DMS53 treated with DMSO at 0.1 percent for 48 hours (cell line): Measurements from ENCODE around the gene MCTP2.

Experiments used
- DNase-seq: peaks from one replicate; lab custom pipeline; 2025; ENCODE audit not compliant: unreplicated experiment; lab: John Stamatoyannopoulos, UW

The MCTP2 gene

DNA sequence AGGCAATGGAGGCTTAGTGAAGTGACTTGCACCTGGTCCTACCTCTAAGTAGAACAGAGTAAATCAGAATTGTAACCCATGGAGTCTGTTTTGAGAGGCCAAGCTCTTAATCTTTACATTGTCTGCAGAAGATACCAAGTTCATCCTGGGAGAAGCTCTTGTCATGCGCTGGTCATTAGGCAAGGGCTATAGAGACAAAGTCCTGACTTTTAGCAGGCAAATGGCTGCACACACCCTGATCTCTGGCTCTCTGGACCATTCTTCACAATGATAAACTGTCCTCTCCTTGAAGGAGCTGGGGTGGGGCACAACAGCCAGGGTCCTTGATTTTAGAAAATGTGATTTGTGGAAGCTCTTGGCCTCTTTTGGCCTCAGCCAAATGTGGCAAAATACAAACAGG lies 65.4 kb downstream of the MCTP2 start:
- DNase-seq = no peak

DNA sequence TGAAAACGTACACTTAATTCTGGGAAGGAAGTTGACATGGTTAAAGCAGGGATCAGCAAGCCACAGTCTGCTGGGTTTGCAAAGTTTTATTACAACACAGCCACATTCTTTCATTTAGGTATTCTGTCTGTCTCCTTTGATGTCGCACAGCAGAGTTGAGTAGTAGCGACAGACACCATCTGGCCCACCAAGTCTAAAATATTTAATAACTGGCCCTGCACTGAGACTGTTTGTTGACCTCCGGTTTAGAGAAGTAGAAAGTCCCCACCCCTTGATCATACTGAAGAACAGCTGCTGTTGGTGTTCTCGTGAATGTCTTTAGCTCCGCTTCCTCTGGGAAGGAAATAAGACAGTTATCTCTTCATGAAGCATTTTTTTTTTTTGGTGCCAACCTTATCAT lies 66.2 kb downstream of the MCTP2 start:
- DNase-seq = no peak

DNA sequence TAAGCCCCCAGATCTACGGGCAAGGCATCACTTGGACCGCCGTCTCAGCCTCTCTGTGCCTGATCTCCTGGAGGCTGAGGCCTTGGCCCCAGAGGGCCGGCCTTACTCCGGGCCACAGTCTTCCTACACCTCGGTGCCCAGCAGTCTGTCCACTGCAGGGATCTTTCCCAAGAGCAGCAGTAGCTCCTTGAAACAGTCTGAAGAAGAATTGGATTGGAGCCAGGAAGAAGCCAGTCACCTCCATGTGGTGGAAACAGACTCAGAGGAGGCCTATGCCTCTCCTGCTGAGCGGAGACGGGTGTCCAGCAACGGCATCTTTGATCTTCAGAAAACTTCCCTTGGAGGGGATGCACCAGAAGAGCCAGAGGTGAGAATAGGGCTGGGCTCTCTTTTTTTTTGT lies 67.0 kb downstream of the MCTP2 start:
- DNase-seq = no peak

DNA sequence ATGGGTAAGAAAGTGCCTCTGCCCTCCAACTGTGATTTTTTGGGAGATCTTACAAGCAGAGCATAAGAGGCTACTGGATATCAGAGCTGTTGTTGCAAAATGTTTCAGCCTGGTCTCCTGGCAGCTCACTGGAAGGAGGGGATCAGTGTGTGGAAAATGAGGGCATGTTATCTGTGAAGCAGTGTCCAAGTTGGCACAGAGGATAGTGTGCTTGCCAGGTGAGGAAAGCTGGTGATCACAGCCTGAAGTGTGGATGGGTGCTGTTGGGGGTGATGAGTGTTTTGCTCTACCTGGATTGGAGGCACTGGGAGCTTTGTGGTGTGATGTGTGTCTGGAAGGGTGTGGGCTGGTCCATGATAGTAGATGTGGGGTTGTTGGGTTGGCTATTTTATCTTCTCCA lies 69.3 kb downstream of the MCTP2 start:
- DNase-seq = no peak

DNA sequence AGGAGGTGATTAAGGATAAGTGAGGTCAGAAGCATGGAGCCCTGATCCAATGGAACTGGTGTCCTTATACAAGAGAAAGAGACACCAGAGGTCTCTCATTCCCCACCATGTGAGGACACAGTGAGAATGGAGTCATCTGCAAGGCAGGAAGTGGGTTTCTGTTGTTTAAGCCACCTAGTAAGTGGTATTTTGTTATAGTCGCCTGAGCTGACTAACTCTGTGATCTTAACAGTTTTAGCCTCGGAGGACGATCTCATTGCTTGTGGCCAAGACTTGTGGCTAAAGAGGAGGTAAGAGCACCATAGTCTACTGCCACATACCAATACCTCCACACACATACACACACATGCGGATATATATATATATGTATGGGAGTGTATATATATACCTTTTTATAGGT lies 73.8 kb downstream of the MCTP2 start:
- no peak for DNase-seq

DNA sequence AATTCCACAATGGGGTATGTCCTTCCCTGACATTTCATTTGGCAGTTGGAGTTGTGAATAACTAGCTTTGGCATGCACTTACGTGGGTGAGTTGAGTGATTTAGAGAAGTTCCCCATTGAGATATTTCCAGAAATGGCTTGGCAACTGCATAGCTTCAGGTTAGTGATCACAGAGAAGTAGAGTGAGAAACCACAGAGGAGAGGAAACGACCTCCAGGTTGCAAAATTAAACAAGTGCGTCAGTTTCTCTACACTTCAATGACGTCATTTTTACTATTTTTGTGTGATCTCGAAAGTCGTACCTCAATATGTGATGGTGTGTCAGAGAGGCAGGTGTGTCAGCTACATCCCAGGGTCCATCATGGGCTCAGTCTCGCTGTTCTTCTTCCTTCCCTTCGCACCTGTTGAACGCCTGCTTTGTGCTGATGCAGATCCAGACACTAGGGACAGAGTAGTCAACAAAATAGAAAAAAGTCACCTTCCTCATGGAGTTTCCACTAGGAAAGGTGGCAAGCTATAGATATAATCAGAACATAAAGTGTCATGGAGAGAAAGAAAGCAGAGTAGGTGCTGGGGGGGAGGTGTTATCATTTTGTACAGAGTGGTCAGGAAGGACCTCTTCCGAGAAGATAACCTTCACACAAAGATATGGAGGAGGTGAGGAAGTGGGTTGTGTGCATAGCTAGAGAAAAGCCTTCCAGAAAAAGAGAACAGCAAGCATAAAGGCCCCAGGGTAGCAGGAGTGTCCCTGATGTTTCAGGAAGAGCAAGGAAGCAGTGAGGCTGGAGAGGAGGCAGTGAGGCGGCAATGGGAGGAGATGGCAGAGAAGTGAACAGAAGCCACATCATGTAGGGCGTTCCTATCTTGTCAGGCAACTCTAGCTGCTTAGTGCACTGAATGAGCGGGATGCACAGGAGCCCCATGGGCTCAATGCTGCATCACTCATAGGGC lies 75.6 kb downstream of the MCTP2 start:
- no peak for DNase-seq

DNA sequence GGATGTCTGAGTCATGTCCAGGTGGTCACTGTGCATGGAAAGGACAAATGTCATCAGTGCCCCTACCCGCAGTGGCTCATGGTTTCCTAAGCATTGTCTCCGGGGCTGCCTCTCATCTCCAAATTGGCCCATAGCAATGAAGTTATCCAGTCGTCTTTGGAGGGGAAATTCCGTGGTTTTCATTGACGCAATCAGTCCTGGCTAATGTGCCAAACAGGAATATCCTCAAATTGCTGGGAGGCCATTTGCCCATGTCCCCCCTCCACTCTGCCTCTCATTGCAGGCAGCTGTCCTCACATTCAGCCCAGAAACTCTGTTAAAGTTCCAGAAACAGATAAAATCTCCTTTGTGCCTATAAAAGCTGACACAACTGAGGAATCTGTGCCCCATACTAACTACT lies 81.6 kb downstream of the MCTP2 start:
- no peak for DNase-seq

DNA sequence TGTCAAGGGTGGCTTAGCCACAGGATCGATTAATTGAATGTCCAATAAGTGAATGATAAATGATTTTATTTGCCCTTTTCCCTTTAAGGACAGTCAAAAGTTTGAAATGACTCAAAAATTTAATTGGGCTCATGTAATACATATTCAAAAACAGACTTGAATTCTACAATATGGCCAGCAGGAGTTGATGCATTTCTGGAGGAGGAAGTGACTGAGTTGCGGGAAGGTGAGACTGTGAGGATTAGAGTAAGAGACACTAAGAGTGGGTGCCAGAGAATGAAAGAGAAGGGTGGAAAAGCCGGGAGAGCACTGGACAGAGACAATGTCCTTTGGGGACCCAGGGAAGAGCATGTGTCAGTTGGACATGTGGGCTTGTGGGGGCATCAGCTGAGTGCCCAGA lies 83.3 kb downstream of the MCTP2 start:
- no peak for DNase-seq

DNA sequence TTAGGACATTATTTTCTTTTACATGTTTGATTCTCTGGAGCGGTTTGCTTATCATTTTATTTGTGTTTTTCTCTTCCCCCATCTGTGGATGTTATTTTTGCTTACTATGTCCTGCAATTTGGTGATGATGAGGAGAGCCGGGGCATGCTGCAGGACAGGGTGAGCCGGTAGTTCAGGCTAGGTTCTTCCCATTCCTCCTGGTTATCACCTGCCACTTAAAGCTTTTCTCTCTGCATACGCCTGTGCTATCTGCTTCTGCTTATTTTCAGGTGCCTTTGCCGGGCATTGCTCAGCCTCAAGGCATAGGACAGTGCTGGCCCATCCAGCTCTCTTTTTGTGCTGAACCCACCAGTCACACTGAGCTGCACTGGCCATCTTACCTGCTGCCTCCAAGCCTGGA lies 85.8 kb downstream of the MCTP2 start:
- DNase-seq = no peak

DNA sequence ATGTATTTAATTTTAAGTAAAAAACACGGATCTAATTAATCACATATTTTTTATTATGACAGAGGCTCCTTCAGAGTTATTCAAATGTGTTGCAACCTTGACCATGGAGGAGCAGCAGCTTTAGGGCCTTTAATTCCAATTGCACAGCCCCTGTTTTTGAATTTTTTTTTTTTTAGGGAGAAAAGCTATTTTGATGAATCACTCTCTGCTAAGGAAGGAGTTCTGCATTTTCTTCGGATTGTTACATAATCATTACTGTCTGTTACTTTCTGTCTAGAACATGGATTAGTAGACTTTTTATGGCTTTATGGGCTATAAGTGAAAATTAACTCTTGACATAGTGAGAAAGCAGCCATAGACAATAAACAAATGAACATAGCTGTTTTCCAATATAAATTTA lies 90.8 kb downstream of the MCTP2 start:
- no peak for DNase-seq

DNA sequence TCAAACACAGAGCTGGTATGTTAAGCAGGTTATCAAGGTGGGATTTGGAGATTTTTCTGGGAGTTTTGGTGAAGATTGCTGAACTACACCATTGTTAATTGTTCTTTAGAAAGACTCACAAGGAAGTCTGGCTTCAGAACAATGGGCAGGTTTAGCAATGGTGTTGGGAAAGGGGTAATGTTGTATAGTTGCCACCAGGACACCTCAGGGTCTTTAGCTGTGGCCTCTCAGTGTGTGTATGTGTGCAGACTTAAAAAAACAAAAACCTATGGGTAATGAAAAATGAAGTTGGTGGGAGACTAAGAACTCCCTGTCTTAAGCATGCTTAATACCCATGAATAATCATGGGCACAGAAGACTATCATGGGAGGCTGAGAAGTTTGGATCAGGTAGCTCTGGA lies 91.7 kb downstream of the MCTP2 start:
- DNase-seq = no peak

DNA sequence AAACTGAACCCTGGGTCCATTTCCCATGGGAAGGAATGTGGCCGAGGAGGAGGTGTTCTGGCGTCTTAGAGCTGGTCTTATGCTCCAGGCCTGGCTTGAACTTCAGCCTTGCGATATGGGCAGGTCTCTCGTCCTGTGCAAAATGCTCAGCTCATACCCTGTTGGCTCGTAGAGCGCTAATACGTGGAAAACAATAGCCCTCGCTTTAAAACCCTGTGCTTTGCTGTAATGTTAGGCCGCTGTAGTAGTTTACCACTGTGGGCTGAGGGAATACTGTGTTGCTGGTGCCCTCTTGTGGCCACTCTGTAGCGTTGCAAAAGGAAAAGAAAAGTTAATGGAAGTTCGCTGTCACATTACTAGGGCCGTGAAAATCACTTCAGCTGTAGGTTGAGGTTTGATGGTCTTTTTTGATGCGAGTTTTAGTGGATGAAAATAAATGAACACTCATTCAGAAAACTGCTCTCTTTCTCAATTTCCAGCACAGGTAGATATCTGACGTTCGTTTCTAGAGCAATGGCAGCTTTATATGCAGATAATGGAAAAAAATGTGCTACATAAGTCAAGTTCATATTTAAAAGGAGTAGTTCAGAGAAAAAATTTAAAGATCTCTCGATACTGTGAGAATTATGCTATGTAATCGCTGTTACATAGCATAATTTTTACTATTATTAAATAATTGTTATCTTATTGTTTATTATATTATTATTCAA lies 92.9 kb downstream of the MCTP2 start:
- peak; percentile 65 for DNase-seq

DNA sequence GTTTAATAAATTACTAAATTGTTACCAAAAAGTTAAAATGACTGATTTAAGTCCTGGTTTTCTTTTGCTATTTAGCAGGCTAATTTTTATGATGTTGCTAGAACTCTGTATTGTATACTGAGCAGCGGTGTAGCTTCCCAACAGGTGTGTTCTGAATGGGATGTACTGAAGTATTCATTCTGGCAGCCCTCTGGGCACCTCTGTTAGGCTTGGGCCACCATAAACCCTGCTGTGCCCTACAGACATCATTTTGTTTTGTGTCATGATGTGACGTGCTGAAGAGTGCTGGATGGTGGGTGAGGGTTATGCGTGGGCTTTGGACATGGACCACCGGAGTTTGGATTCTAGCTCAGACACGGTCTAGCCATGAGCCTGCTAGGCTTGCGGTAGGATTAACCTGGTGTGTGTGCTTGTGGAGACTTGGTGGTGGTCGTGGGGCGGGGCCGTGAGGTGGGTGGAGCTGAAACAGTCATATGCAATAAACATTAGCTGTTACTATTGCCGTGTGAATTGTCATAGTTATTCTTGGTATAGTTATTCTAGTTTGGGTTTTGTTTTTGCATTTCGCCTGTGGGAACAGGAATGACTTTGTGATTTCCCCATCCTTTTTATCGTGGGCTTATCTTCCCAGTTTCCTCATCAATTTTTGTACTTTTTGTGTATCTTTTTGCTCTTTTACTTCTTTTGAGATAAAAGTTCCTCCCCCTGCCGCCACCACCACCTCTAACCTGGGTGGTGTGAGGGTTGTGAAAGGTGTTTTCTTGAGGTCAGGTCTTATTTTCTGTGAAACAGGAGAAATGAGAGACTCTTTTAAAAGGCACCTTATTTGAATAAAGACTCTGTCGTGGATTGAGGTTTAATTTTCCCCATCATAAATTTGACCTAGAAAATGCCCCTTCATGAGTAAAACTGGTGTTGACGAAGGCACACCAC lies 93.7 kb downstream of the MCTP2 start:
- DNase-seq = no peak

DNA sequence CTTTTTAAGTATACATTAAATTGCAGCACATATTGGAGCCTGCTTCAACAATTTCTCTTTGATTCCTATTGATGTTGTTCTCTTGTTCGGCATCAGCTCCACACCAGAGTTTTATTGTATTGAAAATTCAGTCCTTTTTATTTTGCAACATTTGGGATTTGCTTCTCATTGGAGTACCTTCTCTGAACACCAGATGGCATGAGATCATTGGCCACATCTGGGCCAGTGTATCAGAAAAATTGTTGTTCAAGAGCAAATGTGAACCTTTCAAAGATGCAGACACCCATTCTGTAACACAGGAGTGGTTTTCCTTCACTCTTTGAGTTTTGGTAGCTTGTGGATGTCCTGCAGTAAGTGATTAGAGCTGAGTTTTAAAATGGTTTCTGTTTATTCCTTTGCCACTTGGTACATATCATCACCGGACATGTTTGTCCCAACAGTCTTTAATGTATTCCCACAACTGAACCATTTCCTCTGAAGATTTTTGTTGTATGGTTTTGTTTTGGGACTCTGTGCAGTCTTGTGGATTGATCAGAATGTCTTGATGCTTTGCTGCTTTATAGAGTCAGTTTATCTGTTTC lies 96.1 kb downstream of the MCTP2 start:
- peak; percentile 3 for DNase-seq

DNA sequence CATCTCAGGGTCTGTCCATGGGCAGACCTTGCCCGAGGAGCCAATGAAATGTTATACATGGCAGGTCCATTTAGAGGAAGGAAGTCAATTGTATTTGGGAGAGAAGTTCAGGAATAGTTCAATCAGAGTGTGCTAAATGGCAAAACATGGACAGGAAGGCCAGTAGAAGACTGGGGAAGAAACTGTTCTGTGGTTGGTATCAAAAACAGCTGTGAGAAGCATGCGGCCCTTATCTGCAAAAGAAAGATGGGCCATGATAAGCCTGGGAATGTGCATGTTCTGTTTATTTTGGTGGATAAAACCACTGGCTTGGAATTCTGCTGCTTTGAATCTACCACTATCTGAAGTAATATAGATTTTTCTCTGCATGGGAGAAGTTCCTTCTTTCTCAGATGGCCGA lies 100.4 kb downstream of the MCTP2 start:
- no peak for DNase-seq

DNA sequence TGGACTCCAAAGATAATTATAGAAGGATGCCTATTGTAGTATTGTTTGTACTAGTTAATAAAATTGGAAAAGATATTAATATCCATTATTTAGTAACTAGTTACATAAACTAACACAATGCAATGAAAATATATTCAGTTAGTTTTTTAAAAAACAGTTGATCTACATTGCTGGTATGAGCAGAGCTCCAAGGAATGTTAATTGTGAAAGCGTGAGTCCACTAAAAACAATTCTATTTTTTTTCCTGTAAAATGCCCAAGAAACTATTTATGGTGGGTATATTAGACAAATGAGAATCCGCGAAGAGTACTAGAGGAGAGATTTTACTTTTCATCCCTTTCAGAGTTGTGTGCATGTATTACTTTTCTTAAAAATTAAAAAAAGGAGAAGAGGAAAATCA lies 104.3 kb downstream of the MCTP2 start:
- DNase-seq = no peak

DNA sequence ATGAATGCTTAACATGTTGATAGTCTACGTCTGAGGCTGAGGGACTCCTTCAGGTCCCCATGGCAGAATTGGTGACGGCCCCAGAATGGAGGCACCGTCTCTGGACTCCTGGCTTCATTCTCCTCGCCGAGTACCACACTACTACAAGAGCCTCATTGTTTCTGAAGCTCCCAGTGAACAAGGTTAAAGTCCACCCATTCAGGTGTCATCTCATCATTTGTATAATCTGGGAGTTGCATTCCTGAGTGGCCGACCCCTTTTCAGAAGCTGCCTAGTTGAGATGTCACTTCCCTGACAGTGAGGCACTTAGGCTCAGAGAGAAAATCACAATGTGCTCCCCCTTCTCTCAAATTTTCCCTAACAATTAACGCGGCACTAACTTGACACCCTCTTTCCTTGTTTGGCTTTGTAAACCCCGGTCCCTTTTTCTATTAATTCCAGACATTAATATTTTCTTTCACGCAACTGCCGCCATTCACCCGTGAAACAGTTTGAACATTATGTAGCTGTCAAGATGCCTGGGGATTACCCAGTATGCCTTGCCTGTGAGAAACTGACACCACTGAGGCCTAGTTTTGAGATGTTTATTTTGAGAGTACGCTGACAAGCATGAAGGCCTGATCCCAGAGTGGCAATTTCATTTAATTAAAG lies 105.6 kb downstream of the MCTP2 start:
- no peak for DNase-seq

DNA sequence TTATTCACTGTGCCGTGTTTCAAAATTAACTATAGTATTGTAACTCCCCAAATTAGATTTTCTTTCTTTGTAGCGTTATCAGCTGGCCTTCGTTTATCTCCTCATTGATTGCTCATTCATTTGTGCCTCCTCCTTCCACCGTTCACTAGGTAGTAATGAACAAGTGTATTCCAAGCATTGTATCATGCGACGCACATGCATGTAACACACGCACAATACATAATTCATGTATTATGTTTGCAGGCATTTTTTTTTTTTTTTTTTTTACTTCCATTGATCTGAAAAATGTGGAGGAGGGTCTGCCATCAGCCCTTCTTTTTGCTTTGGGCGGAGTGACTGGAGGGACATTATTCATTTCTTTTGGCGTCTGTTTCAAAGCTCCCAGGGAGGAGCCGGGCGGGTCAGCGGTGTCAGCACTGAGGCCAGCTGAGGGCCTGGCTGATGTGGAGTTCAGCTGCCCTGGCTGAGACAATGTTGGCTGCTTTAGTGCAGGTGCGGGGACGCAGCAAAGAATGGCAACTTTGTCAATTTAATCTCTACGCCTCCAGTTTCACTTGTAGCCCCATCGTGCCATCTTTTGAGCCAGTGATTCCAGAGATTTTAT lies 107.0 kb downstream of the MCTP2 start:
- DNase-seq = no peak

DNA sequence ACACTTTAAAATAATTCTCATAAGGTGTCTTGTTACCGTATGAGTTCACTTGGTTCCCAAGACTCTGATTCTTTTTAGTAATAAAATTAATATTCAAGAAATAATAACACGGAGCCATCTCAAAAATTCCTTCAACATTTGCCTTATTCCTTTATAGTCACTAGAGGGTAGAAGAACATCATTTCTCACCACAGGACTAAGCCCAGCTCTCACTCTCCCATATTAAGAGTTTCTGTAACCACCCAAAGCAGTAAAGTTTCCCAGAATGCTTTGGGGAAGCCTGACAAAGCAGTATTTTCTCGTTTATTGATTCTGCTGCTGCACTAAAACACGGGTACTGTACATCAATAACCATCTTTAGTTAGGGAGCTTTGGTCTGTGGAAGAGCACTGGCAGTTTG lies 114.9 kb downstream of the MCTP2 start:
- no peak for DNase-seq

DNA sequence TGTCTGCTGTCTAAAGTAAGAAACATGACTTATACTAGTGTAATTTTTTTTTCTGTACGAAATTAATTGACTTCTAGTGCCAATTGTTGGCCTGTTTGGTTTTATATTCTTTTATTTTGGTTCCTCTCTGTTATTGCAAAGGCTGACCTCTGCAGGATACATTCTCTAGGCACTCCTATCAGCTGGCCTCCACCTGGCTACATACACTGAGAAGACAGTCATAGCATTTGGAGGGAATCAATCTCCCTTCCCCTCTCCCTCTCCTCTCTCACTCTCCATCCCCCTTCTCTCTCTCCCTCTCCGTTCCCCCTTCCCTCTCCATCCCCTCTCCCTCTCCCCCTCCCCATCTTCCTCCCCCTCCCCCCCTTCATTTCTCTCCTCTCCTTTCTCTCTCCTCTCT lies 116.7 kb downstream of the MCTP2 start:
- no peak for DNase-seq
